Liver (tissue), 9 donors: Measurements from ENCODE around the gene RPP25L. TPM values are rescaled to one million over a fixed set of nuclear protein-coding genes. Genes with fewer than 3 reads are reported as not detected.

ENCODE experiments used
- DNase-seq: peaks from one replicate; pipeline ENCODE4 v3.0.0-alpha.2; 2017; ENCODE audit warnings: low spot score
- H3K27ac ChIP-seq, 2 donors: one replicate each; pipeline ENCODE4 v1.7.0; 2013; ENCODE audit warnings: inconsistent platforms in 2 of 2, low read length in 2 of 2, control low read depth in 1 of 2, low read depth in 1 of 2, mild to moderate bottlenecking in 1 of 2
- H3K27me3 ChIP-seq, 4 donors: one replicate each; pipeline versions ENCODE4 v1.6.1 to v1.7.0; 2013; ENCODE audit warnings: low read length in 3 of 4, inconsistent platforms in 1 of 4, mild to moderate bottlenecking in 1 of 4, moderate library complexity in 1 of 4; ENCODE audit not compliant: control insufficient read depth in 4 of 4, insufficient read depth in 4 of 4
- H3K36me3 ChIP-seq, 4 donors: one replicate each; pipeline versions ENCODE4 v1.6.1 to v1.7.0; 2013; ENCODE audit warnings: low read length in 3 of 4, mild to moderate bottlenecking in 3 of 4, low read depth in 1 of 4, moderate library complexity in 1 of 4; ENCODE audit not compliant: control insufficient read depth in 4 of 4, insufficient read depth in 3 of 4
- H3K4me1 ChIP-seq, 4 donors: one replicate each; pipeline versions ENCODE4 v1.6.1 to v1.7.0; 2013; ENCODE audit warnings: low read length in 3 of 4, mild to moderate bottlenecking in 3 of 4, moderate library complexity in 1 of 4; ENCODE audit not compliant: control insufficient read depth in 4 of 4, insufficient read depth in 4 of 4
- H3K4me3 ChIP-seq, 3 donors: one replicate each; pipeline versions ENCODE4 v1.6.1 to v1.7.0; 2013; ENCODE audit warnings: low read length in 3 of 3, control low read depth in 1 of 3, low read depth in 1 of 3, mild to moderate bottlenecking in 1 of 3
- H3K9ac ChIP-seq, 2 donors: one replicate each; pipeline ENCODE4 v1.7.0; 2013; ENCODE audit warnings: low read length in 2 of 2, mild to moderate bottlenecking in 2 of 2, moderate library complexity in 2 of 2, control low read depth in 1 of 2, low read depth in 1 of 2
- H3K9me3 ChIP-seq, 4 donors: one replicate each; pipeline versions ENCODE4 v1.6.1 to v1.7.0; 2013; ENCODE audit warnings: low read length in 3 of 4; ENCODE audit not compliant: control insufficient read depth in 4 of 4
- ATF3 ChIP-seq: IDR thresholded peaks from 2 replicates; pipeline ENCODE4 v1.6.1; 2016; ENCODE audit warnings: antibody characterized with exemption
- CTCF ChIP-seq: fragments of 150-350 bp; IDR thresholded peaks from 2 replicates; pipeline ENCODE4 v1.5.1; 2017; ENCODE audit warnings: improper control_type of control experiment, low read depth, low read length; ENCODE audit not compliant: missing input control
- EGR1 ChIP-seq, 2 donors: IDR thresholded peaks; 2 replicates each; pipeline ENCODE4 v1.6.1; 2016 to 2018; ENCODE audit warnings: antibody characterized with exemption in 2 of 2, low read depth in 2 of 2
- FOXA1 ChIP-seq: IDR thresholded peaks from 2 replicates; pipeline ENCODE4 v1.6.1; 2016; ENCODE audit warnings: antibody characterized with exemption
- FOXA2 ChIP-seq: IDR thresholded peaks from 2 replicates; pipeline ENCODE4 v1.6.1; 2016; ENCODE audit warnings: antibody characterized with exemption
- GABPA ChIP-seq, 2 donors: IDR thresholded peaks in 1 of 2; conservative IDR thresholded peaks in 1 of 2; 2 replicates each; pipeline ENCODE4 v1.6.1; 2016; ENCODE audit warnings: antibody characterized with exemption in 2 of 2, mild to moderate bottlenecking in 1 of 2, moderate library complexity in 1 of 2
- HNF4A ChIP-seq, 2 donors: conservative IDR thresholded peaks; 2 replicates each; pipeline ENCODE4 v1.6.1; 2016; ENCODE audit warnings: antibody characterized with exemption in 2 of 2, mild to moderate bottlenecking in 2 of 2
- HNF4G ChIP-seq: IDR thresholded peaks from 2 replicates; pipeline ENCODE4 v1.6.1; 2016; ENCODE audit warnings: antibody characterized with exemption
- JUND ChIP-seq, 2 donors: IDR thresholded peaks; 2 replicates each; pipeline ENCODE4 v1.6.1; 2016; ENCODE audit warnings: antibody characterized with exemption in 2 of 2
- MAX ChIP-seq: IDR thresholded peaks from 2 replicates; pipeline ENCODE4 v1.6.1; 2016; ENCODE audit warnings: antibody characterized with exemption
- NR2F2 ChIP-seq: IDR thresholded peaks from 2 replicates; pipeline ENCODE4 v1.6.1; 2016; ENCODE audit warnings: antibody characterized with exemption
- RAD21 ChIP-seq, 2 donors: IDR thresholded peaks; 2 replicates each; pipeline ENCODE4 v1.6.1; 2016; ENCODE audit warnings: antibody characterized with exemption in 2 of 2, mild to moderate bottlenecking in 2 of 2
- RXRA ChIP-seq, 2 donors: IDR thresholded peaks; 2 replicates each; pipeline ENCODE4 v1.6.1; 2017 to 2018; ENCODE audit warnings: antibody characterized with exemption in 2 of 2, mild to moderate bottlenecking in 1 of 2
- SP1 ChIP-seq: IDR thresholded peaks from 2 replicates; pipeline ENCODE4 v1.6.1; 2018; ENCODE audit warnings: antibody characterized with exemption, mild to moderate bottlenecking
- TAF1 ChIP-seq: conservative IDR thresholded peaks from 2 replicates; pipeline ENCODE4 v1.6.1; 2016; ENCODE audit warnings: antibody characterized with exemption, mild to moderate bottlenecking
- YY1 ChIP-seq: IDR thresholded peaks from 2 replicates; pipeline ENCODE4 v1.6.1; 2016; ENCODE audit warnings: antibody characterized with exemption, mild to moderate bottlenecking
- ZBTB33 ChIP-seq: IDR thresholded peaks from 2 replicates; pipeline ENCODE4 v1.6.1; 2016; ENCODE audit warnings: antibody characterized with exemption
- WGBS: extraction: QIAGEN DNeasy Blood & Tissue Kit; methylation state at CpG from one replicate; pipeline ENCODE4 v1.1.7; 2013; 5-methylcytosine and 5-hydroxymethylcytosine counted together
- polyA plus RNA-seq, 2 donors: library from polyadenylated mRNA; stranded (reverse) in 1 of 2; unstranded in 1 of 2; fragments of 200-250 nt in 1 of 2; fragments of >200 nt in 1 of 2; fragmentation: Nextera tagmentation in 1 of 2; extraction: Ambion mirVana in 1 of 2; gene quantifications; one replicate each; pipeline versions ENCODE4 v1.2.1 to v1.2.3, GENCODE V29; 2013 to 2015
- total RNA-seq, 2 donors: library from RNA; depleted of rRNA; stranded (reverse); fragments of >200 nt; gene quantifications; one replicate each; pipeline ENCODE4 v1.2.3, GENCODE V29; 2014
- TF ChIP-seq, protein P1 (sequence below): IDR thresholded peaks from 2 replicates; pipeline ENCODE4 v1.6.1; 2016; ENCODE audit warnings: antibody characterized with exemption, mild to moderate bottlenecking
- donor health status: healthy.
- donor health status: healthy.
- donor health status: healthy.
- donor health status: healthy.
- donor health status: healthy.

Gene RPP25L
- total and polyA plus RNA-seq, 4 donors: 18.6 to 33.4 (median 24.2) TPM

DNA sequence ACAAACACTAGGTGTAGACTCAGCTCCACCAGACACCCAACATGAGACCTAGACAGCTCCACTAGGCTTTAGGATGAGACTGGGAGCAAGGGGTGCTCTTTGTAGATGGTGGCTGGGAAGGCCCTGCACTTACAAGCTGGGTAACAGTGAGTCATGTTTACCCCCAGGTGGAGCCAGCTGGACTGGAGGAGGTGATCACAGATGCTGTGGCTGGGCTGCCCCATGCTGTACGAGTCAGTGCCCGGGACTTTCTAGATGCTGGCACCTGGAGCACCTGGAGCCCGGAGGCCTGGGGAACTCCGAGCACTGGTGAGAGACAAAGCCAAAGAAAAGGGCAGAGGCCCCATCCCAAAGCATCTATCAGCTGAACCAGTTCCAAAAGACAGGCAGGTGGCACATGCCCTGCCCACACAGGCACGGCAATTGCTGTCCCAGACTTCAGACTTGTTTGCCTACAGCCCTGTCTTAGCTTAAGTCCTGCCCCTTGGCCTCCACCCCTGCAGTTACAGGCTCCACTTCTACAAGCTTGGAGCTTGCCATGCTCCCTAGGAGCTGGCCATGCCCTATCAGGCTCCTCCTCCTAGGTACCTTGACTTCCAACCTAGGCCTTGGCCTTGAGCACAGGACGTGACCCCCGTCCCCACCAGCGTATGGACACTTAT, 47.8 kb upstream of the RPP25L start (continued):
- no peak for TF ChIP-seq CTCF
- no peak for TF ChIP-seq FOXA1
- TF ChIP-seq YY1: no peak
- TF ChIP-seq GABPA (IDR thresholded peaks at IDR 0.05 in 1 of 2, conservative IDR thresholded peaks at IDR 0.05 in 1 of 2): no peak
- no peak for TF ChIP-seq RXRA (IDR thresholded peaks at IDR 0.05)

- 97% methylated on average over 14 of the region's 14 CpGs for WGBS
- H3K9me3 ChIP-seq: no peaks in the 10 kb centered on the region
- peaks cover 0 to 14% (median 0%) of the 10 kb centered on the region in 4 donors for H3K36me3 ChIP-seq
- H3K27ac ChIP-seq: no peak overlapping the region
- peaks cover 4 to 8% (median 6%) of the 10 kb centered on the region in 4 donors for H3K4me1 ChIP-seq
- H3K27me3 ChIP-seq: no peaks in the 10 kb centered on the region
- H3K4me3 ChIP-seq: no peak overlapping the region
- H3K9ac ChIP-seq: no peak overlapping the region
- DNase-seq: no peak
- TF ChIP-seq RAD21 (IDR thresholded peaks at IDR 0.05) (no peak), ZBTB33 (no peak), FOXA2 (no peak), GABPA (IDR thresholded peaks at IDR 0.05 in 1 of 2, conservative IDR thresholded peaks at IDR 0.05 in 1 of 2) (no peak), HNF4A (conservative IDR thresholded peaks at IDR 0.05) (no peak), CTCF (no peak), SP1 (no peak), TAF1 (no peak), MAX (no peak), RXRA (IDR thresholded peaks at IDR 0.05) (no peak), HNF4G (no peak), NR2F2 (no peak), FOXA1 (no peak), EGR1 (IDR thresholded peaks at IDR 0.05; ENCODE audit: low read depth in 2 of 2) (no peak), JUND (IDR thresholded peaks at IDR 0.05) (no peak), YY1 (no peak), ATF3 (no peak)
- TF ChIP-seq, protein P1, sequence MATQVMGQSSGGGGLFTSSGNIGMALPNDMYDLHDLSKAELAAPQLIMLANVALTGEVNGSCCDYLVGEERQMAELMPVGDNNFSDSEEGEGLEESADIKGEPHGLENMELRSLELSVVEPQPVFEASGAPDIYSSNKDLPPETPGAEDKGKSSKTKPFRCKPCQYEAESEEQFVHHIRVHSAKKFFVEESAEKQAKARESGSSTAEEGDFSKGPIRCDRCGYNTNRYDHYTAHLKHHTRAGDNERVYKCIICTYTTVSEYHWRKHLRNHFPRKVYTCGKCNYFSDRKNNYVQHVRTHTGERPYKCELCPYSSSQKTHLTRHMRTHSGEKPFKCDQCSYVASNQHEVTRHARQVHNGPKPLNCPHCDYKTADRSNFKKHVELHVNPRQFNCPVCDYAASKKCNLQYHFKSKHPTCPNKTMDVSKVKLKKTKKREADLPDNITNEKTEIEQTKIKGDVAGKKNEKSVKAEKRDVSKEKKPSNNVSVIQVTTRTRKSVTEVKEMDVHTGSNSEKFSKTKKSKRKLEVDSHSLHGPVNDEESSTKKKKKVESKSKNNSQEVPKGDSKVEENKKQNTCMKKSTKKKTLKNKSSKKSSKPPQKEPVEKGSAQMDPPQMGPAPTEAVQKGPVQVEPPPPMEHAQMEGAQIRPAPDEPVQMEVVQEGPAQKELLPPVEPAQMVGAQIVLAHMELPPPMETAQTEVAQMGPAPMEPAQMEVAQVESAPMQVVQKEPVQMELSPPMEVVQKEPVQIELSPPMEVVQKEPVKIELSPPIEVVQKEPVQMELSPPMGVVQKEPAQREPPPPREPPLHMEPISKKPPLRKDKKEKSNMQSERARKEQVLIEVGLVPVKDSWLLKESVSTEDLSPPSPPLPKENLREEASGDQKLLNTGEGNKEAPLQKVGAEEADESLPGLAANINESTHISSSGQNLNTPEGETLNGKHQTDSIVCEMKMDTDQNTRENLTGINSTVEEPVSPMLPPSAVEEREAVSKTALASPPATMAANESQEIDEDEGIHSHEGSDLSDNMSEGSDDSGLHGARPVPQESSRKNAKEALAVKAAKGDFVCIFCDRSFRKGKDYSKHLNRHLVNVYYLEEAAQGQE: no peak
These were observed 46.6 kb upstream of the RPP25L start for GRCh38 chr9:34658461-34658860.
